Activated CD4-positive, CD25-positive, alpha-beta regulatory T cell treated with anti-CD3 and anti-CD28 coated beads, Interleukin-2, amount 50 U/mL, for 72 hours (primary cell): ENCODE data around the gene PSMA5.

Experiments
- DNase-seq: peaks from one replicate; pipeline ENCODE4 v3.0.0; 2021

Gene PSMA5

DNA sequence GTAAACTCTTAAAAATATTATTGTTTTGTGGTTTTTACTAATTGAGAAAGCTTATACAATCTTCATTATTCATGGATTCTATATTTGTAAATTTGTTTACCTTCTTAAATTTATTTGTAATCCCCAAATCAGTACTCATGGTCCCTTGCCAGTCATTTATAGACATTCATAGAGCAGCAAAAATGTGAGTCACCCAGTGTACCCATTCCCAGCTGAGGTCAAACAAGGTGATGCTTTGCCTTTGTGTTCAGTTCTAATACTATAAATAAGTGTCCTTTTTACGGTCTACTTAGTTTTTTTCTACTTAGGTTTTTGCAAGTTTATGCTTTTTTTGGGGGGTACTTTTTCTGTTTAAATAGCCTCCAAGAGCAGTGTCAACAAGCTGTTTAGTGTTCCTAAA lies 64.6 kb downstream of the PSMA5 start:
- DNase-seq: no peak

DNA sequence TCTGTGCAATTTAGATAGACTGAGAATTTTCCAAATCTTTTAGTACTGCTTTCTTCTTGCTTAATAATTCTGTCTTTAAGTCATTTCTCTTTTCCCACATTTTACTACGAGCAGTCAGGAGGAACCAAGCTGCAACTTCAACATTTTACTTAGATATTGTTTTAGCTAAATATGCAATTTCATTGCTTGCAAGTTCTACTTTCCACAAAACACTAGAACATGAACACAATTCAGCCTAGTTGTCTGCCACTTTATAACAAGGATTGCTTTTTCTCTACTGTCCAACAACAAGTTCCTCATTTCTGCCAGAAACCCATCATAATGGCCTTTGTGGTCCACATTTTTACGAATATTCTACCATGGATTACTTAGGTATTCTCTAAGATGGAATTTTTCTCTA lies 65.2 kb downstream of the PSMA5 start:
- DNase-seq: no peak

DNA sequence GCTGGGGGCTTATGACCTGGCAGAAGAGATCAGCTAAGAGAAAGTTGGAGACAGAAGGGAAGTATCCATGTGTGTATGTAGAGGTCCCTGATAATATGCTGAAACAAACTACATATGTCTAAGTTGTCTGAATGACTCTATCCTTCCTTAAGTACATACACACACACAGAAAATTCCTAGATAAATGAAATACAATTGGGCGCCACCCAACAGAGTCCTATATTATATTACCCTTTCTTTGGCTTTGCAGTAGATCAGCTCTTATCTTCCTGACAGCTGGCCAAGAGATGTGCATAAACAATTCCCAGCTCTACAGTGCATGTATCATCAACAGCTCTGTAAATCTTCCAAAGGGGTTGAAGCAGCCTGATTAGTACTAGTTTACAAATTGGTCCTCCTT lies 68.6 kb downstream of the PSMA5 start:
- no peak for DNase-seq

DNA sequence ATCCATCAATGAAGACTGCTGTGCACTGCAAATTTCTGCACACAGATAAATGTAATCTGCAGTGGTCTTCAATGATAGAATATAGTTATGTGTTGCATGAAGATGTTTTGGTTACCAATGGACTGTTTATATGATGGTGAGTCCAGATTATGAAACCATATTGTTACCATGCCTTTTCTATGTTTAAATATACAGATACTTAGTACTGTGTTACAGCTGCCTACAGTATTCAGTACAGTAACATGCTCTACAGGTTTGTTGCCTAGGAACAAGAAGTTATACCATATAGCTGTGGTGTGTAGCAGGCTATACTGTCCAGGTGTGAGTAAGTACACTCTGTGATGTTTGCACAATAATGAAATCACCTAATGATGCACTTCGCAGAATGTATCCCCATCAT lies 69.3 kb downstream of the PSMA5 start:
- no peak for DNase-seq

DNA sequence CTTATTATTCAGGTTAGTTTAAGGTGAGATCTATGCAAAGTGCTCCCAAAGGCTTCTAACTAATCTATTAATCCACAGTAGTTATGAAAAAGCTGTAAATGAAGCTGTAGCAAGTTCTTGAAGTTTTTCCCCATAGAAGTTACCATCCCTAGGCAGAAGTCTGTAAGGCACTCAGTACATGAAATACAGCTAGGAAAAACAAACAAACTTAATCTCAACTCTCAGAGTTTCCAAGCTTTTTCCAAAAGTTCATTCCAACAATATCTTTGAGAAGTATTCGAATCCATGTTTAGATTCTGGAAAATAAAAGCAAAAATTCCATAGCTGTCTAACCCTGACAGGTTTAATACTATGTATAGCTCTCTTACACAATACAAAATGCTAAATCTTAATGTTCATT lies 69.7 kb downstream of the PSMA5 start:
- DNase-seq: no peak

DNA sequence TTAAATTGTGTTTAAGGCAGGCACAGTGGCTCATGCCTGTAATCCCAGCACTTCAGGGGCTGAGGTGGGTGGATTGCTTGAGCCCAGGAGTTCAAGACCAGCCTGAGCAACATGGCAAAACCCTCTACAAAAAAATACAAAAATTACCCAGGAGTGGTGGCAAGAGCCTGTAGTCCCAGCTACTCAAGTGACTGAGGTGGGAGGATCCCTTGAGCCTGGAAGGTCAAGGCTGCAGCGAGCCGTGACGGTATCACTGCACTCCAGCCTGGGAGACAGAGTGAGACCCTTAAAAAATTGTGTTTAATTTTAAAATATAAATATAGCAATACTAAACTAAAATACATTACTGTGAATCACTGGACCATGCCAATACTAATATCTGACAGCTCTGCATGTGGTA lies 71.3 kb downstream of the PSMA5 start:
- DNase-seq: no peak

DNA sequence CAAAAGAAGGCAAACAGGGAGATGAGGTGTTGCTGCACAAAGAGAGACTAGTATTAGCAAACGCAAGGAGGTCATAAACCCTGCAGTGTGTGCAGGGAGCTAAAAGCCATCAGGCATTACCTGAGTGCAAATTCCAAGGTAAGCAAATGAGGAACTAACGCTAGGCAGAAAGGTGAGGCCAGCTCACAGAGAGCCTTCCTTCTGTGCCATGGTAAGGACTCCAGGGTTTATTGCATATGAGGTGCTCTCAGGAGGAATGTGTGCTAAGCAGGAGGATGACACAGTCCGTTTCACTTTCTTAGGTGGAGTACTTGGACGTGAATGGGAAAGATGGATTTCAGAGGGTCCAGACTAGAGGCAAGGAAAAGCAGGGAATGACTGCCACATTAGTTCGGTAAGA lies 74.8 kb downstream of the PSMA5 start:
- DNase-seq: no peak

DNA sequence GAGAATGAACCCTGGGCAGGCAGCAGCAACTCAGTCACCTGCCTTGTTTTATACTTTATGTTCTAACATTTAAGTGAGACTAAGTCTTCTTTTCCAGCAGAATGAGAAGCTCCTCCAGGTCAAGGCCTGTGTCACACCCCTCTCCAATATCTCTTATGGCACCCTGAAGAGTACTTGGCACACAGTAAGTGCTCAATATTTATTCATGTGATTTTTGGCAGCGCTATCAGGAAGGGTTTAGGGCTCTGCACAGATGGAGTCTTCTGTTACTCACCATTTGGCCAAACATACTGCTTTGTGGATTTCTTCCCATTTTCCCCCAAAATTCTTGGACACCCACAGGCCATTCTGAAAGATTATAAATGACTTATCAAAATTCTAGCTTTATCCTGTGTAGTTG lies 75.6 kb downstream of the PSMA5 start:
- DNase-seq: no peak

DNA sequence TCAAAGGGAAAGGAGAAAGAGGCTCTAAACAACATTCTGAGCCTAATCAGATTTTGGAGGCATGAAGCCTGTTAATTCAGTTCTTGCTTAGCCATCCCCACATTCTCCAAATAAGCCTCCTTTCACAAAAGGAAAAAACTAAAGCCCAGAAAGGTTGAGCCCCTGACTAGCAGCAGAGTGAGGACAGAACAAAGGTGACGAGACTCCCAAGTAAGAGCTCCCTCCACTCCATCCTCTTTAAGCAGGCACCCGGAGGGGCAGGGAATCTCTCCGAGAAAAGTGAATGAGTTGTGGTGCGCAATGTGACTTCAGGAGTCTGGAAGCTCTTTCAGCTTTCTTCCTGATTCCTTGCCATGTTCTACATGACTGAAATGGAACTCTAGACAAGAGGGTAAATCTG lies 76.1 kb downstream of the PSMA5 start:
- DNase-seq: no peak
